ENCODE results near the gene MKNK1.

DNA sequence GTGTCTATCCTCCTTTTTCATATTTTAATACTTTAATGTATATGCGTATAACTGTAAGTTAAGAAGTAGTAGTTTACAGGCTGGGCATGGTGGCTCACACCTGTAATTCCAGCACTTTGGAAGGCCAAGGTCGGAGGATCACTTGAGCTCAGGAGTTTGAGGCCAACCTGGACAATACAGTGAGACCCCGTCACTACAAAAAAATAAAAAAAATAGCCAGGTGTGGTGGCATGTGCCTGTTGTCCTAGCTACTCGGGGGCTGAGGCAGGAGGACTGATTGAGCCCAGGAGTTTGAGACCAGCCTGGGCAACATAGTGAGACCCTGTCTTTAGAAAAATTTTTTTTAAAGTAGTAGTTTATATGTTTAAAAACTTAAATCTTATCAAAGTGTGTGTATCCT is 41.7 kb upstream of the MKNK1 start:
- TF ChIP-seq, protein P1, sequence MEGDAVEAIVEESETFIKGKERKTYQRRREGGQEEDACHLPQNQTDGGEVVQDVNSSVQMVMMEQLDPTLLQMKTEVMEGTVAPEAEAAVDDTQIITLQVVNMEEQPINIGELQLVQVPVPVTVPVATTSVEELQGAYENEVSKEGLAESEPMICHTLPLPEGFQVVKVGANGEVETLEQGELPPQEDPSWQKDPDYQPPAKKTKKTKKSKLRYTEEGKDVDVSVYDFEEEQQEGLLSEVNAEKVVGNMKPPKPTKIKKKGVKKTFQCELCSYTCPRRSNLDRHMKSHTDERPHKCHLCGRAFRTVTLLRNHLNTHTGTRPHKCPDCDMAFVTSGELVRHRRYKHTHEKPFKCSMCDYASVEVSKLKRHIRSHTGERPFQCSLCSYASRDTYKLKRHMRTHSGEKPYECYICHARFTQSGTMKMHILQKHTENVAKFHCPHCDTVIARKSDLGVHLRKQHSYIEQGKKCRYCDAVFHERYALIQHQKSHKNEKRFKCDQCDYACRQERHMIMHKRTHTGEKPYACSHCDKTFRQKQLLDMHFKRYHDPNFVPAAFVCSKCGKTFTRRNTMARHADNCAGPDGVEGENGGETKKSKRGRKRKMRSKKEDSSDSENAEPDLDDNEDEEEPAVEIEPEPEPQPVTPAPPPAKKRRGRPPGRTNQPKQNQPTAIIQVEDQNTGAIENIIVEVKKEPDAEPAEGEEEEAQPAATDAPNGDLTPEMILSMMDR (IDR thresholded peaks at IDR 0.05; ENCODE audit: insufficient read depth, low read length, poor library complexity, severe bottlenecking), result no peak
- TF ChIP-seq EZH2phosphoT487 (conservative IDR thresholded peaks at IDR 0.05; ENCODE audit: low read length), result no peak
